HG03066 (cell line): Measurements from ENCODE around the gene HENMT1.
A peak's percentile ranks its signal among the peaks of the same experiment; 100 is the strongest.
"Not testable (repeated sequence)": the region's sequence is repeated elsewhere in the genome, so short reads cannot be mapped to it uniquely, and the experiment has no call there.

Experiments used
- ATAC-seq: cut with Tn5 transposase; IDR thresholded peaks from one replicate; pipeline ENCODE4 v1.9.1; 2021; ENCODE audit warnings: low read depth; ENCODE audit not compliant: unreplicated experiment

Gene HENMT1

DNA sequence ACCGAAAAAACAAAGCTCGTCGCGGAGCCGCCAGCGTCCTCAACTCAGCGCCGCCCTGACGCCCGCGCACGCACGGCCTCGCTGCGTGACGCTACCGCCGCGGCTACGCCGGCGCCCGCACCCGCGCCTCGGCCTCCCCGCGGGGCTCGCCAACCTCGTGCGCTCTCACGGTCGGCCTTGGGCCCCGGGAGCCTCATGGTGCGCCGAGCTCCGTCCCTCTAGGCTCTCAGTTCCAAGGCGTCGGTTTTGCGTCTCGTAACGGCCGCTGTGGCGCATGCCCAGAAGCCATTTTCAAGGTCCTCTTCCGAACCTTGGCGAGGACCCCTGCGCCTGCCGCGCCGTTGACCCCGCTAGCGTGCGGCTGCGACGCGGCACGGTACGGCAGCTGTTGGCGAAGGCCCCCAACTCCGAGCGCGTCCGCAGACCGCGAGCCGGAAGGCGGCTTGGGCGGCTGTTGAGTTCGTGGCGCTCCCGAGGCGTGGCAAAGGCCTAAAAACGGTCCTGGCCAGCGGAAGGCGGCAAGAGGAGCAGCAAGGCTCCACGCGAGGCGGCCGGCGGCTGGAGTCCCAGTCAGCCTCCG lies at the start of gene HENMT1:
Gene HENMT1 (minus strand): TSS at position 64 of the 580 bp plus-strand sequence. CDS start 1,209 bp downstream, outside the sequence.
- ATAC-seq, result peak; percentile 84

DNA sequence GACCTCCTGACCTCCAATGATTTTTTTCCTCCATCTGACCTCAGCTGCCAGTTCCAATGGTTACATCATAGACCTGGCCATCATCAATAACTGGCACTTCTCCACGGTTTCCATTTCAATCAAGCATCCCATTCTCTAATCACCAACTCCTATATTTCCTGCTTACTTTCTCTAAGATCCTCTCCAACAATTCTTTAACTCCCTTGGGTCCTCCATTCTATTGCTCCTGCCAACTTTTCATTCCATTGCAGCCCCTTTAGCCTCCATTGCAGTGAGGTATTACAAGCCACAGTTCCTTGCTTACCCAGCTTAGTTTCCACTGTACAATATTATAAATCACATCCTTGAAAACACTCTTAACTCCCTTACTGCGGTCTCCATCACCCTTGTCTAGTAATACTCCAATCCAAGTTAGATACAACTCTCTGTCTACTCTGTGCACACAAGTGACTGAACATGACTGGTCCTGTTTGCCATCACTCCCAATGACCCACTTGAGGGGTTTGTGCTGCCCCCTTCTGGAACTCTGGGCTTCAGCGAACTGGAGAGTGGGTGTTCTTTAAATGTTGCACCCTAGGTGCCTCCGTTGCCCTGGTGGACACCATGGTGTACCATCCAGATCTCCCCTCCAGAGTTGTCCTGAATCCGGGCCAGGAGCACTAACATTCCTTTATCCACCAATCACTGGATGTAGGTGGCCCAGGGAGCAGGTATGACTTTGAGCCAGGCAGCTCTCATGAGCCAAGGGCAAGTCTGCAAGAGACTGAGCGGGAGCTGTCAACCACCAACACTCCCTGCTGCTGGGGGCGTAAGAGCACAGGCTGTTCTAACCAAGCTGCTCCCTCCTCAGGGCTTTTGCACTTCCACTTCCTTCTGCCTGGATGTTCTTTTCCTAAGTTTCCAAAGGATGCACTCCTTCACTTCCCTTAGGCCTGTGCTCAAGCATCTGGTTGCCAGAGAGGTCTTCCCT lies 48.1 kb upstream of the HENMT1 start:
- no peak for ATAC-seq

DNA sequence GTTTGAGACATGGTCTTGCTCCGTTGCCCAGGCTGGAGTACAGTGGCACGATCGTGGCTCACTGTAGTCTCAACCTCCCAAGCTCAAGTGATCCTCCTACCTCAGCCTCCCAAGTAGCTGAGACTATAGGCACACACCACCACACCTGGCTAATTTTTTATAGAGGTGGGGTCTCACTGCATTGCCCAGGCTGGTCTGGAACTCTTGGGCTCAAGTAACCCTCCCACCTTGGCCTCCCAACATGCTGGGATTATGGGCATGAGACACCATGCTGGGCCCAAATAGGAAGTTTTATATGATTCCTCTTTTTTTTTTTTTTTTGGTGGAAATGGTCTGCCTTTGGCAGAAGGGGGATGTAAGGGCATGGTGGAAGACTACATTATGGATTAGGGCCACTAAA lies 45.8 kb upstream of the HENMT1 start:
- no peak for ATAC-seq

DNA sequence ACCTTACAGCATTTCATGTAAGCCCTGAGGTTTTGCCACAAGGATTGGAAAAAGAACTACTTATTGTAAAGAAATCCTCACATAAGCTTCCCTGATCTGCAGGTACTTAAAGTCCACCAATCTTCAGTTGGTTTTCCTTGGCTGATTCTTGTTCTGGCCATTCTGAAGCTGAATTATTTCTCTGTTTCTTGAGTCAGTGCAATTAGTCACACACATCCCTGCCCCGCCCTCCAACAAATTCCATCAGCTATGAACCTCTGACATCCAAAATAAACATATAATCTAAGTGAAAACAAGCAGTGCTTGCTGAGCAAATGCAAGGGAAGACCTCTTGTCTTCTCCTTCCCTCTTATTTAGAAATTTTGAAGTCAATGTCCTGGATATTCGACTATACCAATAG lies 43.6 kb upstream of the HENMT1 start:
- ATAC-seq, result no peak

DNA sequence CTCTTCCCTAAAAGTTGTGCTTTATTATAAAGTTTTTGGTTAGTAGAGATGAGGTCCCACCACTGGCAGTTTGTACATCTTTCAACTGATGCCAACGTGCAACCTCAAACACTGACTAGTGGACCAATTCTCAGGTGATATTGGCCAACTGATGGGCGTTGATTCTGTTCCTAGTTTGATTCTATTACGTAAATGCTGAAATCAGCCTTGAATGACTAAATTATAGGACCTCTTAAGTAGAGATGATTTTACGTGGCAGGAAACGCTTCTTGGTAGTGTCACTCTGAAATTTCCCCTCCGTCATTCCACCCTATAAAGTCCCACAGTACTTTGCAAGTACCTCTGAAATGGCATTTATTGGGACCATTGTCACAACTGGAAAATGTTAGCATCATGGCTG lies 43.0 kb upstream of the HENMT1 start:
- ATAC-seq, result no peak

DNA sequence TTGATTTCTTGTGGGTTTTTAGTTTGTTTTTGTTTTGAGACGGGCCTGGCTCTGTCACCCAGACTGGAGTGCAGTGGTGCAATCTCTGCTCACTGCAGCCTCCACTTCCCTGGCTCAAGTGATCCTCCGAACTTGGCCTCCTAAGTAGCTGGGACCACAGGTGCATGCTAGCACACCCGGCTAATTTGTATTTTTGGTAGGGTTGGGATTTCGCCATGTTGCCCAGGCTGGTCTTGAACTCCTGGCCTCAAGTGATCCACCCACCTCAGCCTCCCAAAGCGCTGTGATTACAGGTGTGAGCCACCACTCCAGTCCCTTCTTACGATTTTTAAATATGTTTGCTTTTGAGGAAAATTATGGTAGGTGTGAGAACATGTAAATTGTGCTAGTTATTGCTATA lies 41.2 kb upstream of the HENMT1 start:
- ATAC-seq, result not testable (repeated sequence)

DNA sequence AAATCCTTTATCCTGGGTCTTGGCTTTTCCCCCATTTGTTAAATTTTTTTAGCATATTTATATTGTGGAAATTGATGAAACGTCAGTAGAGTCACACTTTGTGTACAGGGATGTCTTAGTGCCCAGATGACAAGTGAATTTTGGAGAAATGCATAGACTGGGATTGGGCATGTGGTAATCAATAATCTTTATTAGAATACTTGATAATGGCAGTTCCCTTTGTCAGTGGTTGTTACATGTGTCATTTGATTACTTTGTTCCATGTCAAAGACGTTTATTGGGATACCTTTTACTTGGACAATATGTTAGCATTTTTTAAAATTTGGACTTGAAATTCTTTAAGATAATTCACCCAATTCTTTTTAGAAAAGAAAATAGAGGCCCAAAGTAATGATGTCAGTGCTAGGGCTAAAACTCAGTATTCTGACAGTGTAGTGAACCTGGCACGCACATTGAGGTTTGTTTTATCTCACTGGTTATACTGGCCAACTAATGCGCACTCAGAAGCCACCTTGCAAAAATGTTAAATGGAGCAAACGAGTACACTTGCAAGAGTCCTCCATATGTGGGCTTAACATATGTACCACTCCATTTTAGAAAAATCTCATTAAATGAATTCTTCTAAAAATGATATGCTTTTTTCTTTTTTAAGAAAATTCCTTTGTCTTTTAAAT lies 40.4 kb upstream of the HENMT1 start:
- no peak for ATAC-seq

DNA sequence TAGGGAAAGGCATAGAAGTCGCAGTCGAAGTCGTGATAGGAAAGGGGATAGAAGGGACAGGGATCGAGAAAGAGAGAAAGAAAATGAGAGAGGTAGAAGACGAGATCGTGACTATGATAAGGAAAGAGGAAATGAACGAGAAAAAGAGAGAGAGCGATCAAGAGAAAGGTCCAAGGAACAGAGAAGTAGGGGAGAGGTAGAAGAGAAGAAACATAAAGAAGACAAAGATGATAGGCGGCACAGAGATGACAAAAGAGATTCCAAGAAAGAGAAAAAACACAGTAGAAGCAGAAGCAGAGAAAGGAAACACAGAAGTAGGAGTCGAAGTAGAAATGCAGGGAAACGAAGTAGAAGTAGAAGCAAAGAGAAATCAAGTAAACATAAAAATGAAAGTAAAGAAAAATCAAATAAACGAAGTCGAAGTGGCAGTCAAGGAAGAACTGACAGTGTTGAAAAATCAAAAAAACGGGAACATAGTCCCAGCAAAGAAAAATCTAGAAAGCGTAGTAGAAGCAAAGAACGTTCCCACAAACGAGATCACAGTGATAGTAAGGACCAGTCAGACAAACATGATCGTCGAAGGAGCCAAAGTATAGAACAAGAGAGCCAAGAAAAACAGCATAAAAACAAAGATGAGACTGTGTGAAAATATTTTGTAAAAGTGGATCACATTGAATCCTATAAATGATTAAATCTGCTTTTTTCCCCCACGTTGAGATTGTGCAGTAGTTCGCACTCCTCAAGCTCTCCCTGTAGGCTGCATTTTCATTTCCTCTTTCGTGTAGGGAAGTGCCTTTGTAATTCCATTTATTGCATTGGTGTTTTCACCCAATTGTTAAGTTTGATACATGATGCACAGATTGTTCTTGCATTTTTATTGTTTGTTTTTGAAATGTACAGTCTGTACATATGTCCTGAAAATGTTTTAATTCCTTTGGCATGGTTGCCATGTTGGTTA lies 38.8 kb upstream of the HENMT1 start:
- ATAC-seq, result no peak

DNA sequence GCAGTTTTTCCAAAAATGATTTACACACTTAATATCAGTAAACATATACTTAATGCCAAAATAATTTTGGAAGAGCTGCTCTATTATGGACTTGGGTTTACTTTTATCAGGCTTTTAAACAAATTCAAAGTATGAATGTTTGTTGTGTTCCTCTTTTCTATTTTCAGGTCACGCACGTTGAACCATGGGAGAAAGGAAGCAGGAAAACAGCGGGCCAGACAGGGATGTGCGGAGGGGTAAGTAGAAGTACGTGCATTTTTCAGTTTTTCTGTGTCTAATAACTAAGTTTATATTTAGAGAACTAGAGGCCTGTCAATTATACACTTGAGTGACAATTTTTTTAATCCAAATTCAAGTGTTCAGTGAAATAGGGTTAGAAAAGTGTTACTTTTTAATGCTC lies 34.6 kb upstream of the HENMT1 start:
- ATAC-seq, result no peak

DNA sequence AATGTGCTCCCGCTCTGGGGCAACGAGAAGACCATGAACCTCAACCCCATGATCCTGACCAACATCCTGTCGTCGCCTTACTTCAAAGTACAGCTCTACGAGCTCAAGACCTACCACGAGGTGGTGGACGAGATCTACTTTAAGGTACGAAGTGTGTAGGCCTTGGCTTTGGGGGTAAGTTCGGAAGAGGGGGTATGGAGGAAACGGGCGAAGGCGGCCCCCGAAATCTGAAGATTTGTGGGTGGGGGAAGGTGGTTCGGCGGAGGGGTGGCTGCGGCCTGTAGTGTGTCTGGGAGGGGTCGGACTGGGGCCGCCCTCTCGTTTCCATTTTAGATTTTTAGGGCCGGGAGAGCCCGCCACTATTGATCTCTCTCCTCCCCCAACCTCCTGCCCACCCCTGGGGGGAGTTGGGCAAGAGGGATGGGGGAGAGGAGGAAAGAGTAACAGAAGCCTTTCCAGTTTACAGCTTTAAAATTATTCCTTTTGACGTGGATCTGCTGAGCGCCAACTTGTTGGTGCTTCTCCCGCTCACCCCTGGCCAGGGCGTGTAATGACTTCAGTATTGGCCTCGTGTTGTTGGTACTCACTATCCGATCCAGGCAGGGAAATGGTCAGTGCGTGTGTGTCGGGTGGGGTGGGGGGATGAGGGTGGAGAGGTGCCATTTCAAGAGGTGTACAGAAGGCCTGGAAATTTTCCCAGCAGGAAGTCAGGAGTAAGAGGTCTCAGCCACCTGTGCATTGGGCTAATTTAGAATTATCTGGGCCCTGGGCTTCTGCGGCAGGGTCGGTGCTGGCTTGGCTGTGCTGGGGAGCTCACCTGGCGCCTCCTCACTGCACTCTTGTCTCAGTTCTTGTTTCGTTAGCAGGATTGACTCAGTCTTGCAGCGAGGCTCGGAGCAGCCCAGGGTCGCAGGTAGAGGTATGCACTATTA lies 32.1 kb upstream of the HENMT1 start:
- peak; percentile 50 for ATAC-seq

DNA sequence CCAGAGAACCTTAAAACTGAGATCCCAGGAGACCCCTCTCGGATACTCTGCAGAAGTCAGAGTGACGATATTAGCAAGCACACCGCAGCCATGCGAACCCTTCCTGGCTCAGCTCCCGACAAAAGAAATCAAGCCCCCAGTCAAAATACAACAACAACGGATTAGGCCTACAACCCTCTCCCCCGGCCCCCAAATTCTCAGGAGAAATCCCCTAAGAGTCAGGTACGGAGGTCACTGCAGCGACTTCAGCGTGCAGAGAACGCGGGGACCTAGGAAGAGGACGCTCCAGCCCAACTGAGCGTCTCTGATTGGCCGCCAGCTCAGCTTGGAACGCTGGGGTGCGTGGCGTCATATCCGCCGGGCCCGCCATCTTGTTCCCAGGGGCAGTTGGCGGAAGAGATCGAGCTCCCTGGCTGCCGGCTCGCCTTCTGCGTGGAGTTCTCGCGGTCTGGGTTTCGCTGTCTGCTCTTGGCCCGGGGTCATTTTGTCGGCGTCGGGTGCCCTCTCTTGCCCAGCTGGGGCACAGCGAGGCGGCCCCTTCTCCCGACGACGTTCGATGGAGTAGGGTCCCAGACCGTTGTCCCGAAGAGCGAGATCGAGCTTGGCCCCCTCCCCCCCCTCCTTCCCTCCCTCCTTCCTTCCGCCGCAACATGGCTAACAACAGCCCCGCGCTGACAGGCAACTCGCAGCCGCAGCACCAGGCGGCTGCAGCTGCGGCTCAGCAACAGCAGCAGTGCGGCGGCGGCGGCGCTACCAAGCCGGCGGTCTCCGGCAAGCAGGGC lies 31.2 kb upstream of the HENMT1 start, which contains the start of gene PRPF38B:
Gene PRPF38B (plus strand): TSS at position 369 of the 782 bp plus-strand sequence. CDS start 282 bp downstream, at position 651.
- ATAC-seq, result peak; percentile 93

DNA sequence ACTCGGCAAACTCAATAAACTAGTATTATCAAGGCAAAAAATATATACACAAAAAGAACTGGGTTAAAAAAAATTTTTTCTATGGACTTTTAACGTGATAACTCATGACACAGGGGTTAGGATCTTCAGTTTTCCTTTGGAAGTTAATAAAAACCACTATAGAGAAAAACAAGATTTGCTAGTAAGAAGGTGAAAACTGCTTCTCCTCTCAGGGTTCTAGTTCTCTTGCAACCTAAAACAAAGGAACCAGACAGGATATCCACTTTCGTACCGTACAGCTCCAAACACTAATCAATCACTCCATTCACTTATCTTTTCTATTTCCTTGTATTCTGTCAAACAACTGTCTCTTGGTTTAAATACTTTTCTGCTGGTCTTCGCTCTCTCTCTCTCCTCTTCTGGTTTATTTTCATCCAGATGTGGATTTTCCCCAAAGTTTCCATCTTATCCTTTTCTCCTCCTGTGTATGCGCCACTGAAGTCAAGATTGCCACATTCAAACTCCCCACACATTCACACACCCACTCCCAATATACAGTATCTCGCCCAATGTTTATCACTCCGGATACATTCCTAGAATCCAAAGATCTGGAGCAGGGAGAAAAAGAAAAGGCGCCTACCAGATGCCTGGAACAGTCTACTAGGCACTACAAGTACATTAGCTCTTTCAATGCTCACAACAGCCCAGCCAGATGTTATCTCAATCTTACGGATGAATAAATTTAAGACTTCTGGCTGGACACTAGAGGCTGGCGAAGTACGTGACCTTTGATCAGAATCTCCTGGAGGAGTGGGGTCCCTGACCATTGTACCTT lies 30.4 kb upstream of the HENMT1 start:
- ATAC-seq, result no peak

DNA sequence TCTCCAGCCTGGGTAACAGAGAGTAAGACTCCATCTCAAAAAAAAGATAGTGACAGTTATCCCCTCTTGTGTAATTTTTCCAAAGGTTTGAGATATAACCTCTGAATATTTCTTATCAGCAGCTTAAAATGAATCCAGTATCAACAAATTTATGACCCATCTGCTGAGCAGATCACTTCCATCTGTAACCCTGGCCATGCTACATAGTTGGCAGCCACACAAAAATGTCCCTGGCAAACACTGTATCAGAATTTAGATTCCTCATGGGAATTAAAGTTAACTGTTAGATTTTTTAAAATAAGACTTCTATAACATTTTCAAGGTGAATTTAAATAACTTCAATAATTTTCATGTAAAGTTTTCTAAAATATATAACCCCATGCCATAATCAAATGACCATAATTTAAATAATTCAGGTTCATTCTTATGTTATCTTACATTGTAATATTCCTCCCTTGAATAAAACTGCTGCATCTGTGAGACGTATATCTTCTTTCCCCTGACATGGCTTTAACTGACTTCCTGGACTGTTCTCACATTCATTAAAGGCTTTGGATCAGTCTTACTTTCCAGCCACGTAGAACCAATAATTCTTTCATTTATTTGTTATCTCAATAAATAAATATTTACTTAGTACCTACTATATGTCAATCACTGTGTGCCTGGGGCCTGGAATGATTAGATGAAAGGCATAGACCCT lies 25.9 kb upstream of the HENMT1 start:
- no peak for ATAC-seq

DNA sequence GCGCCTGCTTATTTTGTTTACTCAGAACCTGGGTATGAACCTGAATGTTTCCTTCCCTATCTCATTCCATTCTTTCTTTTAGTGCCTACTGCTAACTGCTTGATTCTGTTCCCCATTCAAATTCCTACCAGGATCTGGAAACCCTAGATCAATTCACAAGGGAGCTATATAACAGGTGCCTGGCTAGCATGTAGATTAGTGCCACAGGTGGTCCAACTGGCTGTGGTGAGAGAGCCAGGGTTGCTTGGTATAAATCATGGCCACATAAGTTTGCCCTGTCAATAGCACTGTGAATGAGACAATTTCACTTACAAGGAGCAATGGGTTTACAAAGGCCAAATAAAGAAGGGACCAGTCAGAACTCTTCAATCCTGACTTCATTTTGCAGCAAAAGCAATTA lies 24.6 kb upstream of the HENMT1 start:
- no peak for ATAC-seq

DNA sequence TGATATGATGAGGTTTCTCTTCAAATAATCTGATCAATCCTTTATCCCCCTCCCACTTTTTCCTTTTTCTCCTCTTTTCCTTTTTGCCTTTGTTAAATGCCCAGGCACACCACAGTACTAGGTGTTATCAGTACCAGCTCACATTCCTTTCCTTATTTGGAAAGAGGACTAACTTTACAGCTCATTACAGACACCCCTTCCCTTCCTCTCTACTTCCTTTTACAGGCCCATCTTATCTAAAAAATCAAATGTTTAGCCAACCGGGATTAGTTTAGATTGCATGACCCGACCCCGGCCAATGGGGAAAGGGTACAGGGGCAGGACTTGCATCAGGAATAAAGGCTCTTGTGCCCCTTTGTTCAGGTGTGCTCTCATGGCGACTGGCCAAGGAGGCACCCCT lies 20.8 kb upstream of the HENMT1 start:
- not testable (repeated sequence) for ATAC-seq

DNA sequence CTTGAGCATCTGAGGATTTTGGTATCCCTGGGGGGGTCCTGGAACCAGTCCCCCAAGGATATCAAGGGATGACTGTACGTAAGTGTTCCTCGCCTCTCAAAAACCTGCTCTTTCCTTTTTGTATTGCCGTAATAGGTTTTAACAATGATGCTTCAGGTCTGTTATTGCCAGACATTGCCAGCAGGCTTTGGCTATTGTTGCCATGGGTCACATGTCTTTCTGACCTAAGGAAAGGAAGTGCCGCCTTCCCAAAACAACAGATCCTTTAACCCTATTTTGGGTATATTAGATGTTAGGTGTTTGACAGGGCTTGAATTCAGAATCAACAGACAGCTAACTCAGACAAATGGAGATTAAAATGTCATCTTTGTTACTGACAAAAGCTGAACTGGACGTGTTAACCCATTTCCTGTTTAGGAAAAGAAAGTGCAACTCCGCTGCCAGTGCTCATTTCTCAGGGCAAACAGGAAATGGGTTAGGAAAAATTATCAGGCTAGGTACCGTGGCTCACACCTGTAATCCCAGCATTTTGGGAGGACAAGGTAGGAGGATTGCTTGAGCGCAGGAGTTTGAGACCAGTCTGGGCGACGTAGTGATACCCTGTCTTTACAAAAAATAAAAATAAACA lies 18.8 kb upstream of the HENMT1 start:
- no peak for ATAC-seq
